HFFc6 (cell line): ENCODE measurements around the gene PBX3. TPM values are rescaled to one million over a fixed set of nuclear protein-coding genes. Genes with fewer than 3 reads are reported as not detected.
A peak's percentile ranks its signal among the peaks of the same experiment; 100 is the strongest.

Experiments
- DNase-seq: peaks from one replicate; pipeline ENCODE4 v3.0.0-alpha.2; 2018
- H3K27ac Mint-ChIP-seq: 2 replicates; pipeline ENCODE4 v1.8.0; 2020; ENCODE audit warnings: mild to moderate bottlenecking, mixed read lengths
- H3K27me3 Mint-ChIP-seq: 2 replicates; pipeline ENCODE4 v1.8.0; 2021; ENCODE audit warnings: mild to moderate bottlenecking, moderate library complexity, mixed read lengths; ENCODE audit not compliant: insufficient read depth
- H3K36me3 Mint-ChIP-seq: 2 replicates; pipeline ENCODE4 v1.8.0; 2021; ENCODE audit warnings: low read depth, mixed read lengths
- H3K4me1 Mint-ChIP-seq: 2 replicates; pipeline ENCODE4 v1.8.0; 2020; ENCODE audit warnings: low read depth, mixed read lengths
- H3K4me3 Mint-ChIP-seq: 2 replicates; pipeline ENCODE4 v1.8.0; 2020; ENCODE audit warnings: mild to moderate bottlenecking, moderate library complexity, mixed read lengths
- H3K9me3 Mint-ChIP-seq: 2 replicates; pipeline ENCODE4 v1.8.0; 2020; ENCODE audit warnings: mild to moderate bottlenecking, mixed read lengths
- CTCF ChIP-seq: fragments of 200-600 bp; sonication (generic); IDR thresholded peaks from 2 replicates; pipeline ENCODE4 v1.5.0; 2021; ENCODE audit warnings: antibody characterized with exemption, mild to moderate bottlenecking
- total RNA-seq, 6 experiments: library from RNA; stranded (reverse); fragmentation: NEBNext Ultra II Directional; extraction: Animal tissue kit (Norgen Biotek cat#: 25700); gene quantifications; 2 replicates in 1 of 6; 3 replicates in 5 of 6; pipeline ENCODE4 v1.2.3, GENCODE V29; 2021

Gene PBX3
- total RNA-seq, 6 experiments from 2014 or later = 32.2 to 44.3 (median 40.3) TPM

- Mint-ChIP-seq H3K4me3 (peak overlapping the region; percentile 93), H3K27me3 (peaks cover 3% of the 10 kb centered on the region; the same call in 1 of the 2 replicates), H3K36me3 (peaks cover 15% of the 10 kb centered on the region; the same call in 1 of the 2 replicates), H3K9me3 (no peaks in the 10 kb centered on the region), H3K27ac (peak overlapping the region; percentile 88), H3K4me1 (peaks cover 45% of the 10 kb centered on the region)
- DNase-seq = no peak
- no peak for TF ChIP-seq CTCF
These were observed 41.3 kb upstream of the PBX3 start for GRCh38 chr9:125705893-125706292.

GRCh38 chr9:125706651-125707471, 40.3 kb upstream of the PBX3 start, which contains the start of gene MAPKAP1:
Gene MAPKAP1 (minus strand): TSS chr9:125707208. CDS start chr9:125672574, 34,634 bp downstream.
- Mint-ChIP-seq H3K4me3 (peak within 1 kb of the TSS; percentile 93), H3K9me3 (no peaks in the 10 kb centered on the region), H3K36me3 (peaks cover 15% of the 10 kb centered on the region; the same call in 1 of the 2 replicates), H3K27me3 (peaks cover 3% of the 10 kb centered on the region; the same call in 1 of the 2 replicates), H3K4me1 (peaks cover 36% of the 10 kb centered on the region), H3K27ac (peak within 1 kb of the TSS; percentile 88)
- DNase-seq = peak; percentile 93
- no peak for TF ChIP-seq CTCF

GRCh38 chr9:125707472-125707804, 39.7 kb upstream of the PBX3 start:
- TF ChIP-seq CTCF = no peak
- Mint-ChIP-seq H3K9me3 (no peaks in the 10 kb centered on the region), H3K36me3 (peaks cover 15% of the 10 kb centered on the region; the same call in 1 of the 2 replicates), H3K4me1 (peaks cover 34% of the 10 kb centered on the region), H3K27me3 (peaks cover 3% of the 10 kb centered on the region; the same call in 1 of the 2 replicates), H3K27ac (peak overlapping the region; percentile 88), H3K4me3 (peak overlapping the region; percentile 93)
- DNase-seq = no peak

- Mint-ChIP-seq H3K36me3 (no peaks in the 10 kb centered on the region), H3K4me1 (no peaks in the 10 kb centered on the region), H3K27me3 (peaks cover 17% of the 10 kb centered on the region), H3K27ac (no peak overlapping the region), H3K9me3 (no peaks in the 10 kb centered on the region), H3K4me3 (no peak overlapping the region)
- DNase-seq = no peak
- TF ChIP-seq CTCF = no peak
These were observed 20.6 kb upstream of the PBX3 start for GRCh38 chr9:125726456-125727132.

GRCh38 chr9:125730168-125730567, 17.0 kb upstream of the PBX3 start:
- Mint-ChIP-seq H3K27ac (no peak overlapping the region), H3K9me3 (no peaks in the 10 kb centered on the region), H3K4me3 (no peak overlapping the region), H3K27me3 (peaks cover 16% of the 10 kb centered on the region), H3K36me3 (no peaks in the 10 kb centered on the region), H3K4me1 (no peaks in the 10 kb centered on the region)
- no peak for DNase-seq
- TF ChIP-seq CTCF = no peak
